Mesothelial cell of epicardium (in vitro differentiated cells): ENCODE results near the gene FBXW4. TPM values are rescaled to one million over a fixed set of nuclear protein-coding genes. Genes with fewer than 3 reads are reported as not detected.
A peak's percentile ranks its signal among the peaks of the same experiment; 100 is the strongest.

Experiments
- DNase-seq, 2 experiments: peaks; one replicate each; pipeline ENCODE4 v3.0.0; 2021; ENCODE audit warnings: low spot score in 2 of 2; ENCODE audit not compliant: unreplicated experiment in 2 of 2
- H3K27ac Mint-ChIP-seq: 2 replicates; pipeline ENCODE4 v1.8.0; 2021; ENCODE audit warnings: mixed read lengths
- H3K27me3 Mint-ChIP-seq: 2 replicates; pipeline ENCODE4 v1.8.0; 2021; ENCODE audit warnings: low read depth, mixed read lengths
- H3K36me3 Mint-ChIP-seq: 2 replicates; pipeline ENCODE4 v1.8.0; 2021; ENCODE audit warnings: mixed read lengths
- H3K4me1 Mint-ChIP-seq: 2 replicates; pipeline ENCODE4 v1.8.0; 2021; ENCODE audit warnings: mixed read lengths
- H3K4me3 Mint-ChIP-seq: 2 replicates; pipeline ENCODE4 v1.8.0; 2021; ENCODE audit warnings: mild to moderate bottlenecking, moderate library complexity, mixed read lengths
- H3K9me3 Mint-ChIP-seq: 2 replicates; pipeline ENCODE4 v1.8.0; 2021; ENCODE audit warnings: mixed read lengths
- total RNA-seq: library from RNA; stranded (reverse); gene quantifications from 3 replicates; pipeline ENCODE4 v1.2.1, GENCODE V29; 2021
- TF ChIP-seq, protein P1 (sequence below): fragments of 200-600 bp; sonication (generic); IDR thresholded peaks from one replicate; pipeline ENCODE4 v1.5.0; 2021; ENCODE audit warnings: antibody characterized with exemption; ENCODE audit not compliant: unreplicated experiment

FBXW4 gene, protein sequence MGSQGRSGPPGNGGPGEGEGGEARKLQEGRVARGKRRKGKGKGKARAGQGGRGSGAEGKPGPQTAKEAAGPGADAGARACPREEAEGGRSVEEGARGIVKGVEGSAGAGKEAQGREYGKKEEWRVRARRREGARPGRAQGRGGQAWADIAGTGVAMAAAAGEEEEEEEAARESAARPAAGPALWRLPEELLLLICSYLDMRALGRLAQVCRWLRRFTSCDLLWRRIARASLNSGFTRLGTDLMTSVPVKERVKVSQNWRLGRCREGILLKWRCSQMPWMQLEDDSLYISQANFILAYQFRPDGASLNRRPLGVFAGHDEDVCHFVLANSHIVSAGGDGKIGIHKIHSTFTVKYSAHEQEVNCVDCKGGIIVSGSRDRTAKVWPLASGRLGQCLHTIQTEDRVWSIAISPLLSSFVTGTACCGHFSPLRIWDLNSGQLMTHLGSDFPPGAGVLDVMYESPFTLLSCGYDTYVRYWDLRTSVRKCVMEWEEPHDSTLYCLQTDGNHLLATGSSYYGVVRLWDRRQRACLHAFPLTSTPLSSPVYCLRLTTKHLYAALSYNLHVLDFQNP
- 63.2 to 65.9 TPM (median 65.6 TPM) in 3 replicates for total RNA-seq

DNA sequence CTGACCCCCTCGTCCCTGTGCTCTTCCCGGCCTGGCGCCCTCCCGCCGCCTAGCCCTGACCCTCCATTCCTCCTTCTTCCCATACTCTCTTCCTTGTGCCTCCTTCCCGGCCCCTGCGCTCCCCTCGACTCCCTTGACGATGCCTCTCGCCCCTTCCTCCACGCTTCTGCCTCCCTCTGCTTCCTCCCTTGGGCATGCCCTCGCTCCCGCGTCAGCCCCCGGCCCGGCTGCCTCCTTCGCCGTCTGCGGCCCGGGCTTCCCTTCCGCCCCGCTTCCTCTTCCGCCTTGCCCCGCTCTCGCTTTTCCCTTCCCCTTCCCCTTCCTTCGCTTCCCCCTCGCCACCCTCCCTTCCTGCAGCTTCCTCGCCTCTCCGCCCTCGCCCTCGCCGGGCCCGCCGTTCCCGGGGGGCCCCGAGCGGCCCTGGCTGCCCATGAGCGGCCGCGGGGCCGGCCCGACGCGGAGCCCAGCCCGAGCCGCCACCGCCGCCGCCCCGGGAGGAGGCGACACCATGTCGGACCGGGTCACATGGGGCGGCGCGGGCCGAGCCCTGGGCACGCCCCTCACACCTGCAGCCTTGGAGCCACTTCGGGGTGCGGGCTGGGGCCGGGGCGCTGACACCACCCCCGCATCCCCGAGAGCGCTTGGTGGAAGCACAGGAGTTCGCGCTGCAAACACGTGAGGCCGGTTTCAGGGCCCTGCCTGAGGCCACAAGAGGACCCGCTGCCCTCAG lies at the start of gene FBXW4:
Gene FBXW4 (minus strand): TSS at position 497 of the 730 bp plus-strand sequence. CDS start 65 bp downstream, at position 432.
- Mint-ChIP-seq H3K4me3 (peak within 1 kb of the TSS; percentile 90), H3K9me3 (no peaks in the 10 kb centered on the region), H3K27me3 (no peaks in the 10 kb centered on the region), H3K4me1 (peaks cover 37% of the 10 kb centered on the region), H3K27ac (peak within 1 kb of the TSS; percentile 99), H3K36me3 (no peaks in the 10 kb centered on the region)
- DNase-seq, result peak; percentile 40 to 66
- TF ChIP-seq, protein P1, sequence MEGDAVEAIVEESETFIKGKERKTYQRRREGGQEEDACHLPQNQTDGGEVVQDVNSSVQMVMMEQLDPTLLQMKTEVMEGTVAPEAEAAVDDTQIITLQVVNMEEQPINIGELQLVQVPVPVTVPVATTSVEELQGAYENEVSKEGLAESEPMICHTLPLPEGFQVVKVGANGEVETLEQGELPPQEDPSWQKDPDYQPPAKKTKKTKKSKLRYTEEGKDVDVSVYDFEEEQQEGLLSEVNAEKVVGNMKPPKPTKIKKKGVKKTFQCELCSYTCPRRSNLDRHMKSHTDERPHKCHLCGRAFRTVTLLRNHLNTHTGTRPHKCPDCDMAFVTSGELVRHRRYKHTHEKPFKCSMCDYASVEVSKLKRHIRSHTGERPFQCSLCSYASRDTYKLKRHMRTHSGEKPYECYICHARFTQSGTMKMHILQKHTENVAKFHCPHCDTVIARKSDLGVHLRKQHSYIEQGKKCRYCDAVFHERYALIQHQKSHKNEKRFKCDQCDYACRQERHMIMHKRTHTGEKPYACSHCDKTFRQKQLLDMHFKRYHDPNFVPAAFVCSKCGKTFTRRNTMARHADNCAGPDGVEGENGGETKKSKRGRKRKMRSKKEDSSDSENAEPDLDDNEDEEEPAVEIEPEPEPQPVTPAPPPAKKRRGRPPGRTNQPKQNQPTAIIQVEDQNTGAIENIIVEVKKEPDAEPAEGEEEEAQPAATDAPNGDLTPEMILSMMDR, result no peak

DNA sequence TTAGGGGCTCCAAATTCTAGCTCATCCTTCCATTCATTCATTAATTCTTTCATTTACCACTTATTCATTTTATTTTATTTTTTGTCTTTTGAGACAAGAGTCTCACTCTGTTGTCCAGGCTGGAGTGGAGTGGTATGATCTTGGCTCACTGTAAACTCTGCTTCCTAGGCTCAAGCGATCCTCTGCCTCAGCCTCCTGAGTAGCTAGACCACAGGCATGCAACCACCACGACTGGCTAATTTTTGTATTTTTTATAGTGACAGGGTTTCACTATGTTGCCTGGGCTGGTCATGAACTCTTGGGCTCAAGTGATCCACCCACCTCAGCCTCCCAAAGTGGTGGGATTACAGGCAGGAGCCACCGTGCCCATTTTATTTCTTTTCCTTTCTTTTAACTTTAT lies 49.3 kb upstream of the FBXW4 start:
- Mint-ChIP-seq H3K4me3 (no peak overlapping the region), H3K4me1 (peaks cover under 1% of the 10 kb centered on the region), H3K36me3 (no peaks in the 10 kb centered on the region), H3K27ac (no peak overlapping the region), H3K27me3 (peaks cover 29% of the 10 kb centered on the region), H3K9me3 (no peaks in the 10 kb centered on the region)
- no peak for DNase-seq
- TF ChIP-seq, protein P1, result no peak

DNA sequence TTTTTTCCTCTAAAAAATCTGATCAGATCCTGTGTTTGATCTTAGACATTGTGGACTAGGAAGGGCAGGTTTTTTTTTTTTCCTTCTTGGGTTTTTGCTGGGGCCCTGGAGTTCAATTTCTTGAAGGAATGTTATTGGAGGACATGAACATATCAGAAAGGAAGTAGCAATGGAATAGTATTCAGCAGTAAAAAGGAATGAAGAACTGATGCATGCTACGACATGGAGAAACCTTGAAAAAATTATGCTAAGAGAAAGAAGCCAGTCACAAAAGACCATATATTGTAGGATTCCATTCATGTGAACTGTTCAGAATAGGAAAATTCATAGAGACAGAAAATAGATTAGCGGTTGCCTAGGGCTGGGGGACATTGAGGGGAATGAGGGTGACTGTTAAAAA lies 47.0 kb upstream of the FBXW4 start:
- no peaks in the 10 kb centered on the region for H3K36me3 Mint-ChIP-seq
- no peaks in the 10 kb centered on the region for H3K4me1 Mint-ChIP-seq
- no peak for DNase-seq
- no peak overlapping the region for H3K27ac Mint-ChIP-seq
- H3K9me3 Mint-ChIP-seq, result no peaks in the 10 kb centered on the region
- H3K4me3 Mint-ChIP-seq, result no peak overlapping the region
- TF ChIP-seq, protein P1, result no peak
- H3K27me3 Mint-ChIP-seq, result peaks cover 29% of the 10 kb centered on the region

DNA sequence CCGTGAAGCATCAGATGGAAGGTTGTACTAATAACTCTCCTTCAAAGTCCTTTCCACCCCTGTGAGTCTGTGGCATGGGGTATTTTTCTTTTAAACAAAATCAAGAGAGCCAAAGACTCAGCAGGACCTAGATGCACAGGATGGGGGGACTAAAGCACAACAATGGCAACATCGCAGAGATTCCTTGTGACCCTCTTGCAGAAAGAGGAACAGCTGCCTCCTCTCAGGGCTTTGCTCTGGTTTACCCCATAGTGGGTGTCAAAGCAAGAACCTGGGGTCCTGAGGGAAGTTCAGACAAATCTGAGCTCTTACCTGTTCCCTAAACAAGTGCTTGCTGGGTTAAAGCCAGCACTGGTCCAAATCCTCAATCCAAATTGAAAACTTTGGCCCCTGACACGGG lies 41.7 kb upstream of the FBXW4 start:
- peaks cover 36% of the 10 kb centered on the region for H3K27me3 Mint-ChIP-seq
- H3K27ac Mint-ChIP-seq, result no peak overlapping the region
- no peak for DNase-seq
- TF ChIP-seq, protein P1, result no peak
- H3K36me3 Mint-ChIP-seq, result no peaks in the 10 kb centered on the region
- no peak overlapping the region for H3K4me3 Mint-ChIP-seq
- H3K4me1 Mint-ChIP-seq, result no peaks in the 10 kb centered on the region
- H3K9me3 Mint-ChIP-seq, result no peaks in the 10 kb centered on the region

DNA sequence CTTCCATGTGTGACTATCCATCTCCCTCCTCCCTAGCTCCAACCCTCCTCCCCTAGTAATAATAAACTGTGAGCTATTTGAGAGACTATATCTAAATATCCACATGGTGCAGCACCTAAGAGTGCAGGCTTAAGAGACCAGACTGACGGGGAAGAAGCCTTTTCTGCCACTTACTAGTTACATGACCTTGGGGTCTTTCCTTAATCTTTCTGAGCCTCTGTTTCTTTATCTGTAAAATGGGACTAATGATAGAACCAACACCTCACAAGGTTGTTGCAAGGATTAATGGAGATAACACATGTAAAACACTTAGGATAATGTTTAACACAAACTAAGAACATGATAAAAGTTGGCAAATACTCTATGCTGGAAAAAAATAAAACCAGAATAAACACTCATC lies 37.1 kb upstream of the FBXW4 start:
- TF ChIP-seq, protein P1, result no peak
- no peaks in the 10 kb centered on the region for H3K36me3 Mint-ChIP-seq
- no peak for DNase-seq
- H3K4me1 Mint-ChIP-seq, result no peaks in the 10 kb centered on the region
- H3K4me3 Mint-ChIP-seq, result no peak overlapping the region
- H3K27ac Mint-ChIP-seq, result no peak overlapping the region
- peaks cover 26% of the 10 kb centered on the region for H3K27me3 Mint-ChIP-seq
- H3K9me3 Mint-ChIP-seq, result no peaks in the 10 kb centered on the region
